GM15510 (cell line): ENCODE data around the gene SLC12A8.

Experiments used
- POLR2A ChIP-seq: IDR thresholded peaks from 3 replicates; pipeline ENCODE4 v1.6.1; 2011; ENCODE audit warnings: borderline replicate concordance; ENCODE audit not compliant: insufficient read length; ENCODE audit errors: extremely low read depth

SLC12A8 gene

DNA sequence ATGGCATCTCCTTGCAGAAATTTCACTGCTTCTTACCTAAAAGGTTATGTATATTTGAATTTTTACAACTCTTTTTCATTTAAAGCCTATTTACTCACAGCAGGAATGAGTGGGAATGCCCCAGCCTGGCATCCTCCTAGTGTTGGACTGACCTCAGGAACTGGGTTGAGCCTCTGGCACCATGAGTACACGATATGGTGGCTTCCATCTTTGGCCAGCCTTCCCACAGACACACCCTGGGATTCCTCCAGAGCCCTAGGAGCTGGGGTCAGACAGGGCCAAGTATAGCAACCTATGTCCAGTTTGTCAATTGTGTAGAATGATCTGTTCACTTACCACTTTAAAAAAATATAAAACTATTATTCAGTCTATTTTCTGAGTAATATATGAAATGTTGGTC, 99.6 kb downstream of the SLC12A8 start:
- TF ChIP-seq POLR2A, result no peak

DNA sequence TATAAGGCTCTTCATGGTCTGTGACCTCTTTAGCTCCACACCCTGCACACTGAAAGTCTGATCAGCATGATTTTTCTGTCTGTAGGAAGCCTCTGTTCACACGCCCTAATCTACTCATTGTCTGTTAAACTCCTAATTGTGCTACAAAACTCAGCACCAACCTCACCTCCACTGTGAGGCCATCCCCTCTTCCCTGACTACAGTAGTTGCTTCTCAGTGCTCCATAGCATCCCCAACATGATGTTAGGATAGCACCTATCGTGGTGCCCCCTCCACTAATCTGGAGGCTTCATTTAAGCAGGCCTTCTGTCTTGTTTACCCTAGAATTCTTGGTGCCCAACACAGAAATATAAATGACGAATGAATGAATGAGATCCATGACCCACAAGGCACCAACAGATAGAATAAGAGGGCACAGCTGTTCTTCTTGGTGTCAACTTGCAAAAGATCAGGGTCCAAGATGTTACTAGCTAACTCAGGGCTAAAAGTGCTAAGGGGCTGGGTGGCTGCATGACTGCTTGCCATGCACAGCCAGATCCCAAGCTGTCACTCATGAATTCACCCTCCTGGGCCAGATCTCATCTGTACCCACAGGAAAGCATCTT, 101.6 kb downstream of the SLC12A8 start:
- no peak for TF ChIP-seq POLR2A

DNA sequence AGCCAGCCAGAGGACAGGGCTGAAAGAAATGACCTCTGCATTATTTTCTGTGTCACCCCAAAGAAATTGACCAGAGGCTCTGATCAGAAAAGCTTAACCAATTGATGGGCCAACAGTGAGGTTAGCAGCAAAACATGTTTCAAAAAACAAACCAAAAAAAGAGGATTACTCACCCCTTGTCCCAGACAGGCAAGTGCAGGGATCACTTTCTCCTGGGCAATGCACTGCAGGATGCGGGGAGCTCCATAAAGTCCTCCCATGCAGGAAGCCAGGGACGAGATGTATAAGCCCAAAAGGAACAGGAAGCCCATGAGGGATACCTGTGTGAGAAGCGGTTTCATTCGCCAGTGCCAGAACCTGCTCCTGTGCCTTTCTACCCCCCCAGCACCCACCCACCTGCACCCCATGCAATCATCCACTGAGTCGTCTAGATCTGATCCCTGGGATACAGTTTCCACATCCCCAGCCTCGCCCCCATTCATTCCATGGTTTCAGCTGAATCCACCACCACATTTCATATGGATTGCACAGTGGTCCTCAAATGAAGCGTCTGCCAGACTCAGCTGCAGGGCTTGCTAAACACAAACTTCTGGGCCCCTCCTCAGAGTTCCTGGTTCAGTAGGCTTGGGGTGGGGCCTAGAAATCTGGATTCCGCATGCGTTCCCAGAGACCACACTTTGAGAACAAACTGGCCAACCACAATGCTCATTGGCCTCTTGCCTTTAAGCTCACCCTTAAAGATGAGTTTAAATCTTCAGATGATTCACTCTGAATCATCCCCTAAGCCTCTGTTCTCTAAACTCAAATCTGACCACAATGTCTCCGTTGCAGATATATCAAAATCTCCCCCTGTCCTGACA, 102.3 kb downstream of the SLC12A8 start:
- TF ChIP-seq POLR2A, result no peak

DNA sequence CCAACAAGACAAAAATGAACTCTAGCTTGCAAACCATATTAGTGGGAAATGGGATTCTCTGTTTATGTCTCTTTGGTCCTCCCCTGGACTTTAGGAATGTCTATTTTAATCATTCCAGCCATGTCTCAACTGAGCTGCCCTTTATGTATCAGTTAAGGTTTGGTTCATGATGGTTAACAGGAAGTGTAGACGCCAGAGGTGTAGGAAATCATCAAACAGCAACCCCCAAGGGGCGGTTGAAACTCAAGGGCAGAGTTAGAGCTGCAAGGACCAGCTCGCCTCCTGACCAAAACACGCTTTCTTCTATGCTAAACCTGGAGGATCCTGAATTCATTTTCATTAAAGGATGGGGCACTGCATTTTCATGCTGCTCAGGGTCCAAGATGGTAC, 103.0 kb downstream of the SLC12A8 start:
- TF ChIP-seq POLR2A, result no peak

DNA sequence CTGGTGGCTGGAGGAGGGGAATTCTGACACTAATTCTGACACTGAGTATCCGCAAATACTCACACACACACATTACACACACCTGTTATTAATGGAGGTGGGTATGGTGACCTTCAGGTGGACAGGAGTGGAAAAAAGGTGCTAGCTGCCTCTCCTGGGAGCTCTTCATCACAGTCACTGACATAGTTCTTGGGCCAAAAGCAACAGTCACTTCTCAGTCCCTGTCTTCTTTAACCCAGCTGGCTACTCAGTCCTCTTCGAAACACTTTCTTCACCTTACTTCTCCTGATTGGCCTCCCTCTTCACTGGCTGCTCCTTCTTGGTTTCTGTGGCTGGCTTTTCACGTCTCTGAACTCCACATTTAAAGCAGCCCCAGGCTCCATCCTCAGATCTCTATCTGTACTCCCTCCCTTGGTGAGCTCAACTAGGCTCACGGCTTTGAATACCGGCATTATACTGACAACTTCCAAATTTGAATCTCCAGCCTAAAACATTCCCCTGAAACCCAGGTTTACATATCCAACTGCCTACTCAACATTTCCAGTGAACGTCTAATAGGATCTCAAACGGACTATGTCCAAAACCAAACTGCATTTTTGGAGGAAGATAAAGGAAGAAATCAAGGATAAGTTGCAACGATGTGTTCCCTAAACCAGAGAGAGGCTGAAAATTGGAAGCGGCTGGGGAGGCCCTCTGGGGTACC, 103.6 kb downstream of the SLC12A8 start:
- TF ChIP-seq POLR2A, result no peak

DNA sequence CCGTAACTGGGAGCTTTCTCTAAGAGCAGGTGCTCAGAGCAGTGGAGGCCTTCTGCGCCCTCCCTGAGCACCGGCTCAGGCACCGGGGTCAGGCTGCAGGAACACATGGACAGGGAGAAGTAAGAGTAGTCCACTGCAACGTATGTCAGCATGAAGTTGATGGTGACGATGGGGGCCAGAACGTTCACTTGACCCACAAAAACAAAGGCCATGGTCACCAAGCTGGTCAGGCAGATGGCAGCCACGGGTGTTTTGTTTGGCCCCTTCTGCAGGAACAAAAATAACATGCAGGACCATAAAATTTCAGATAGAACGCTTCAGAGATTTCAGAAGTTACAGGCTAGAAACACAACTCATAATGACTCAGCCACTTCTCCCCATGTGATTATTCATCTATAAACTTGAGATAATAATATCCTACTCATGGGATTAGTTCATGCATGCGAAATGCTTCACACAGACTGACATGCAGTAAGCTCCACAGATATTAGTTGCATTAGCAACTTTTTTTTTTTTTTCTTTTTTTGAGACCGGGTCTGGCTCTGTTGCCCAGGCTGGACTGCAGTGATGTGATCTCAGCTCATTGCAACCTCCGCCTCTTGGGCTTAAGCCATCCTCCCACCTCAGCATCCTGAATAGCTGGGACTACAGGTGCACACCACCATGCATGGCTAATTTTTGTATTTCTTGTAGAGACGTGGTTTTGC, 104.5 kb downstream of the SLC12A8 start:
- TF ChIP-seq POLR2A, result peak; percentile 14

DNA sequence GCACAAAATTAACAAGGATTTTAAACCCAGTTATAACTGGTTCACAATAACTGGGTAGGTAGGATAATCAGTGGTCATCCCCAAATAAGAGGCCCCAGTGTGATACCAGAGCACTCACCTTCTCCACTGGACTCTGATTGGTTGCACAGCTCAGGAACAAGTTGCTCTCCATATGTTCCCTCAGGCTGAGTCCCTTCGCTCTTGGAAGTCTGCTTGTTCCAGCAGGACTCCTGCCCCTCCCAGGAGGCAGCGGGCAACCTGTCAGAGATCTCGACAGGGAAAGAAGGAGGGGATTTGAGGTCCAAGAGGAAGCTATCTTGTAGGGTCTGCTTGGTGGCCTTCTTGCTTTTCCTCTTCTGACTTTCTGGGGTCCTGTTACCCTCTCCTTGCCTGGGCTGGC, 105.2 kb downstream of the SLC12A8 start:
- no peak for TF ChIP-seq POLR2A

DNA sequence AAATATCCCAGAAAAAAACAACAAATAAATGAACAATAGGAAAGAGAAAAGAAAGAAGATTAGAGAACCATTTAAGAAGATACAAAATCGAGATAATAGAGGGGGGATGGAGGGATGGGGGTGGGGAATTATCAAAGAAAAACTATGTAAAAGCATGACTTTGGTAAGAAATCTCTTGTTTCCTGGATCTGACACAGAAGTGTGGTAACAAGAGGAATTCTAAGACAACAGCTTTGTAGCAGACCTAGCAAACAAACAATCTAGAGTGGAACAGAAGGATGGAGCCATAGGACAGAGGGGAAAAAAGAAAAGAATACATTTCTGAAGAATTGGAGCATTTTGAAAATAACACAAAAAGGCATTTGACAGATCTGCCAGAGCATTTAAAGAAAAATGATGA, 107.4 kb downstream of the SLC12A8 start:
- TF ChIP-seq POLR2A, result no peak

DNA sequence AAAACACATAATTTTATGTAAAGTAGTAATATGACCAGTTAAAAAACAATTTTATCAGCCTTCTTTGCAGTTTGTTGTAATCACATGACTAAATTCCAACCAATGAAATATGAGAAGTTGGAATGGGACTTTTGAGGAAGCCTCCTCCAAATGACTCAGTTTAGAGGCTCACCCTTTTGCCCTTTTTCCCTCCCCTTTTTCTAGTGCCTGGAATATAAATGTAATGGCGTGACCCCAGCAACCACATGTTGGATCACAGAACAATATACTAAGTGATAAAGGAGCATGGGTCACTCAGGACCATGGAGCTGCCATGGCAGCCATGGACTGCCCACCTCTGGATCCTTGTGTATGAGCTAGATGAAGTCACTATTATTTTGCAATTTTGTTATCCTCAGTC, 107.9 kb downstream of the SLC12A8 start:
- TF ChIP-seq POLR2A, result no peak

DNA sequence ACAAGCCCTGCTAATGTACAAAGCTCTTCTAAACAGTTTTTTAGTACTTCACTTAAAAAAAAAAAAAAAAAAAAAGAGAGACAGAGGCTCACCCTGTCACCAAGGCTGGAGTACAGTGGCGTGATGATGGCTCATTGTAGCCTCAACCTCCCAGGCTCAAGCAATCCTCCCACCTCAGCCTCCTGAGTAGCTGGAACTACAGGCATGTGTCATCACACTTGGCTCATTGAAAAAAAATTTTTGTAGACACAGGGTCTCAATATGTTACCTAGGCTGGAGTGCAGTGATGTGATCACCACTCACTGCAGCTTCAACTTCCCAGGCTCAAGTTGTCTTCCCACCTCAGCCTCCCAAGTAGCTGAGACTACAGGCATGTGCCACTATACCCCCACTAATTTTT, 109.1 kb downstream of the SLC12A8 start:
- no peak for TF ChIP-seq POLR2A

DNA sequence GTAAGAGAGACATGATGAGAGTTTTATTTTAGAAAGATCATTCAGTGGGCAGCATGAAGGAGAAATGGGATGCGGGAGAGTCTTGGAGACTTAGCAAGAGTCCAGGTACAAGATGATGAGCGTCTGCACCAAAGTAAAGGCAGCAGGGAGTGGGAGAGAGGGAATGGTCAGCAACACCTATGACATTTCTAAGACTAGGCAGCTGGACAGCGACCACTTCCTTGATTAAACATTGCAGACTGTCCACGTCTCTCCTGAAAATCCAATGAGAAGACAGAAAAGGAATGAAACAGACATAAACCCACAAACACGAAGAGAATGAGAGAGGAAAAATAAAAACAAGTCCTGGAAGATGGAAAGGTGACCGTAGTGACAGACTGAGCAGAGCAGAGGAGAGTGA, 110.1 kb downstream of the SLC12A8 start:
- no peak for TF ChIP-seq POLR2A

DNA sequence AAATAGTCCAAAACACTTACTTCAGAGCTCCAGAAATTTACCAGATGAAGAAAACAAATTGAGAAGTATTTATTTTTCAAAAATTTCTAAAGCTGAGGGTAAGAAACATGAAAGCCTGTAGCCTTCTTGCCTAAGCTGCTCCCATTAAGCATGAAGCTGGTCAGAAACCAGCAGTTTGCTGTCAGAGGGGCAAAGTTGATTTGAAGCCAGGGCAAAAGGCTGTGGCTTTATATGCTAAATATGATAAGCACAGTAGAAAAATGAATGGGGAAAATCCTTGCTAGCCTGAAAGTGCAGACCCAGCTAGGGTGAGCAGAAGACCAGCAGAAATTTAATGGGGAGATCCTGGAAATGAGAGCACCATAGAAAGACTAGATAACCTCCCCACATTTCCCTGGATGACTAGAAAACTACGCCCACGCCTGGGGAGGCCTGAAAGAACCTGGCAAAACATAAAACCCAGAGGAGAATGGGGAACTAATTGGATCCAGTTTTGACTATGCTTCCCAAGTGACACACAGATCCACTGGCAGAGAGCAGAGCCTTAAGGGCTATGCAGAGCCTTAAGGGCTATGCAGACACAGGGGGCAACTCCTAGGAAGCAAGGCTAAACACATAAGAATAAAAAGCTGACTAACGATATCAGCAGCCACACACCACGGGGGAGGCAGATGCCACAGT, 113.8 kb downstream of the SLC12A8 start:
- no peak for TF ChIP-seq POLR2A

DNA sequence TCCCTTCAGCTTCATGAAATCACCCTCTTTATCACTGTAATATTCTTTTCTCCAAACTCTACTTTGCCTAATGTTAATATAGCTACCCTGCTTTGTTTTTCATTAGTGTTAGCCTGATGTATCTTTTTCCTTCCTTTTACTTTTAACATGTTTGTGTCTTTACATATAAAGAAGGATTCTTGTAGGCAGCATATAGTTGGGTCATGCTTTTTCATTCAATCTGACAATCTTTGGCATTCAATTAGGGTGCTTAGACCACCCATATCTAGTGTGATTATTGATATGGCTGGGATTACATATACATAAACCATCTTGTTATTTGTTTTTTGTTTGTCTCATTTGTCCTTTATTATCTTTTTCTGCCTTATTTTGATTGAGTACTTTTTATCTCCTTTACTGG, 121.9 kb downstream of the SLC12A8 start:
- TF ChIP-seq POLR2A, result no peak

DNA sequence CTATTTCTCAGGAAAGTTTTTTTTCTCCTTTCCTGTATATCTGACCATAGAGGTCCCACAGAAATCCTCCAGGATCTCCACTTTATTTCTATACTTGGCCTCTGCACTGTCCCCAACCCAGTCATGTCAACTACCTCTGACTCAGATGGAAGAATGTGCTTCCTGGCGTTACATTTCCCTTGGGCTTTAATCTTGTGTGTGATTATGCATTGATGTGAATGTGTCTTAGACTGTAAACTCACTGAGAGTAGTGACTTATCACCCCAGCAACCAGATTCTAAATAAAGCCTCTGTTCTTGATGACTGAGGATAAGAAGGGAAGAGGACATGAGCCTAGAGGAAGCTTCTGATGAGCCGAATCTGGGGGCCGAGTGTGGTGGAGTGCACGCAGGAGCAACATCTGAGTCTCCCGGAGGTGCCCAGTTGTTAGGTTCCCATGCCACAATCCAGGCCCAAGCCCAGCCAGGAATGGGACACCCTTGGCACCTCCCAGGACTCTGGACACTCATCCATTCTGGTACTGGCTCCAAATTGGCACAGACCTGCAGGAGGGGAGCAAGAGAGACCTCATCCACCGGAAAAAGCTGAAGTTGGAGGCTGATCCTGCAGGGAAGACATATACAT, 124.7 kb downstream of the SLC12A8 start:
- TF ChIP-seq POLR2A, result no peak
